GM19395 (cell line): ENCODE measurements around the gene FAM131B.
"Not testable (repeated sequence)": the region's sequence is repeated elsewhere in the genome, so short reads cannot be mapped to it uniquely, and the experiment has no call there.

Experiments
- ATAC-seq: cut with Tn5 transposase; IDR thresholded peaks from one replicate; pipeline ENCODE4 v1.9.1; 2021; ENCODE audit warnings: mild to moderate bottlenecking, moderate library complexity; ENCODE audit not compliant: unreplicated experiment

Gene FAM131B

DNA sequence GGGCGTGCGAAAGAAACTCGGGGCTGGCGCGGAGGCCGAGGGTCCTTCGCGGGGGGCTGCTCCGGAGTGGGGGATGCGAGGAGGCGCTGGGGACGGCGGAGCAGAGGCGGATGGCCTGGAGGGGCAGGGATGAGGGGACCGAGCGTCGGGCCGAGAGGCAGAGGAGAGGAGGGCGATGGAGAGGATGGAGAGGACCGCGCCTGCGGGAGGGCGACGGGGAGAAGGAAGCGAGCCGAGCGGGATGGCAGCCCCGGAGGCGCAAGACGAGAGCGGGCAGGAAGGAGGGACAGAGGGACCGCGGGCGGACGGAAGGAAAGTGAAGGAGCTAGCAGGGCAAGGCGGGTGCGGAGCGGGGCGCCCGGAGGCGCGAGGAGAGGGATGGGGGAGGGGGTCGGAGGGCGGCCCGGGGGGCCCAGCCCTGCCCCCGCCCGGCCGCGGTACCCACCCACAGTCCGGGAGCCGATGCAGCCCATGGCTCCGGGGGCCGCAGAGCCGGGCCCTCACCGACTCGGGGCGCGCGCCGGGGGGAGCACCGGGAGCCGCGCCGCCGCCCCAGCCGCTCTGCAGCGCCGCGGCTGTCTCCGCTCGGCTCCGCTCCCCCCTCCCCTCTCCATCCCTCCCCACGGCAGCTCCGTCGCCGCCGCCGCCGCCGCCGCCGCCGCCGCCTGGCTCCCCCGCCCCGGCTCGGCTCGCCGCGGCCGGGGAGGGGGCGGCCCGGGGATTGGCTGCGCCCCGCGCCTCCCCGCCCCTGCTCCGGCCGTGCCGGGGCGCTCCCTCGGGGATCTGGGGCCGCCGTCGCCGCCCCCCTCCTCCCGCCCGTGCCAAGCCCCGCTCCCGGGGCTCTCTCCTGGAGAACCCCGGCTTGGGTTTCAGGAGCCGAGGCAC lies at the start of gene FAM131B:
Gene FAM131B, minus strand, starts transcription at position 583 of the 885 bp plus-strand sequence. Its CDS starts 110 bp downstream, at position 473.
- ATAC-seq, result peak; percentile 50

DNA sequence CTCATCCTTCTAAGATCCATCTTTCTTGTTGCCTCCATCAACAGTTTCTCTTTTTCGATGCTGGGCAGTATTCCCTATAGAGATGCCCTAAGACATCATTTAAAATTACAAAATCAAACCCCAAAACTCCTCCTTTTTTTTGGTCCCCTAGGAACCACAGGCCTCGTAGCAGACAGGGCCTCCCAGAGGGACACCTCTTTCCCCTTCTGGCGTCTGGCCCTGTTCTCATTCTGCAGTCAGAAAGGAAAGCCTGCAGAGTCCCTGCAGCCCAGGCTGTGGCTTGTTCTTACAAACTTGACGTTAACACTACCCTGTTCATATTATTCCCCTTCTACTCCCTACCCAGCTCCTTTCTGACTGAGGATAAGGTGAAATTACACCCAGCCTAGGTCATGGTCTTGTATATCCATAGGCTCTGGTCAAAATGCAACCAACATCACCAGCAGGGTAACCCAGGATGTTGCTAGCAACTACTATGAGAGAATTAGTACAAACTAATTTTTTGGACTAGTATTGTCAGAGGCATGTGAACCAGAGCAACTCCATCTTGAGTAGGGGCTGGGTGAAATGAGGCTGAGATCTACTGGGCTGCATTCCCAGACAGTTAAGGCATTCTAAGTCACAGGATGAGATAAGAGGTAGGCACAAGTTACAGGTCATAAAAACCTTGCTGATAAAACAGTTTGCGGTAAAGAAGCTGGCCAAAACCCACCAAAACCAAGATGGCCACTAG lies 49.6 kb upstream of the FAM131B start:
- no peak for ATAC-seq

DNA sequence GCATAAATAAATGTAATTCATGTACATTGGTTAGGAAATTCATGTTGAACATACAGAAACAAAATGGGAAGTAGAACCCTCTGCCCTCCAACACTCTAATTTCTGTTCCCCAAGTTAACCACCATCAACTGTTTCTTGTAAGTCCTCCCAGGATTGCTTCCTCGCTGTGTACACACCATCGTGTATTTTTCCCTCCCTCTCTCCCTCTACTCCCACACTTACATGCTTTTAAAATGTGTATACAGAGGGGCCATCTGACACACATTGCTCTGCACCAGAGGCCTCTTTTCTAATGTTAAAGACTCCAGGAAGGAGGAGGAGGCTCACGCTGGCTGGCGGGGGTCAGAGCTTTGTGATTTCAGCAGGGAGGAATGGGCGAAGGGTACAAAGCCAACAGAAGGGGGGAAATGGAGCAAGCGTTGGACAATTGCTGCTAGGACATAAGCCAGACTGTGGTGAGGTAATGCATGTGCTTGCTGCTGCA lies 48.0 kb upstream of the FAM131B start:
- no peak for ATAC-seq

DNA sequence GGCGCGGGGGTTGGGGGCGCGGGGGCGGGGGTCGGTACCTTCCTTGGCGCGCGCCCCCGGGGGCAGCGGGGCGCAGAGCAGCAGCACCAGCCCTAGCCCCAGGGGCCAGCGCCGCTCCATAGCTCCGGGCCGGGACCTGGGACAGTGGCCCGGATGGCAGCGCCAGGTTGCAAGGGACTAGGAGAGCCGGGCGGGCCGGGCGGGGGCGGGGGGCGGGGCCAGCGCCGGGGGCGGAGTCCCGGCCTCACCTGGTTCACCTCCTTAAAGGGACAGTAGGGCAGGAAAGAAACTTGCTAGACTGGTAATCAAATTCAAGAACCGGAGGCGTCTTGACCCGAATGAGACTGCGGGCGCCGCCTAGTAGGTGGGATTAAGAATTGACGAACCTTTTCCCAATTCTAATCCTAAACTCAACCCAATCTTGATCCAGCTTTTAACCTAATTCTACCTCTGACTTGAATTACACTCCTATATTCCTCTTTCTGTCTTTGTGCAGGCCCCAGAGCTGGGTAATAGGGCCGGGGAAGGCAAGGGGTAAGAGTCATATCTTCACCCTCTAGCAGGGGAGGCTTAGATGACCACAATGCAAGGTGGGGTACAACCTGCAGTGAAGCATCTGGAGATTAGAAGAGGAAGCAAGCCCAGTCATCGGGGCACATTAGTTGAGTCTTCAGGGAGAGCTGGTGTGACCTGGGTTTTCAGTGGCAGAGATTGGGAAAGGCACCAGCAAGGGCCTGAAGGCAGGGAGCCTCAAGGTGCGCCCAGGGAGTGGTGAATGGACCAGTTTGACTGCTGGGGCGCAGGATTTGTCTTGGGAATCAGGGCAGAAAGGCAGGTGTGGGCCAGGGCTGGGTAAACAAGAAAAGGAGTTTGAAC lies 46.4 kb upstream of the FAM131B start, which contains the start of gene EPHA1:
Gene EPHA1, minus strand, starts transcription at position 171 of the 876 bp plus-strand sequence. Its CDS starts 51 bp downstream, at position 120.
- ATAC-seq, result peak; percentile 53

DNA sequence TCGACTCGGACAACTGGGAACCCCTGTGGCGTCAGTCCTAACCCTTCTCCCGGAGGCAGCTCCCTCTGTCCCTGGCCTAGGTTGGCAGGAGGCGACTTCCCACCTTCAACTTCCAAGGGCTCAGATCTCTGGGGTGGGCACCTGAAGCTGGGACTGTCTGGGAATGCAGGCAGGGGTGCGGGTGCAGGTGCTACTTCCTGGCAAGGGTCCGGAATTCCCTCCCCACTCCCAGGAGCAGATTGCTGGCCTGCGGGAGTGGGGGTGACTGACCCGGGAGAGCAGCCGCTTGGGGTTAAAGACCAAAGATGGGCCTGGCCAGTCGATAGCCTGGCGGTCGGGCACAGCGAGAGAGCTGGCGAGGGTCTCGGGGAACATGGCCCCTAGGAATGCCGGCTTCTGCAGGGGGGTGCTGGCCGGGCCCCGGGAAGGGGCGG lies 45.8 kb upstream of the FAM131B start:
- ATAC-seq, result no peak

DNA sequence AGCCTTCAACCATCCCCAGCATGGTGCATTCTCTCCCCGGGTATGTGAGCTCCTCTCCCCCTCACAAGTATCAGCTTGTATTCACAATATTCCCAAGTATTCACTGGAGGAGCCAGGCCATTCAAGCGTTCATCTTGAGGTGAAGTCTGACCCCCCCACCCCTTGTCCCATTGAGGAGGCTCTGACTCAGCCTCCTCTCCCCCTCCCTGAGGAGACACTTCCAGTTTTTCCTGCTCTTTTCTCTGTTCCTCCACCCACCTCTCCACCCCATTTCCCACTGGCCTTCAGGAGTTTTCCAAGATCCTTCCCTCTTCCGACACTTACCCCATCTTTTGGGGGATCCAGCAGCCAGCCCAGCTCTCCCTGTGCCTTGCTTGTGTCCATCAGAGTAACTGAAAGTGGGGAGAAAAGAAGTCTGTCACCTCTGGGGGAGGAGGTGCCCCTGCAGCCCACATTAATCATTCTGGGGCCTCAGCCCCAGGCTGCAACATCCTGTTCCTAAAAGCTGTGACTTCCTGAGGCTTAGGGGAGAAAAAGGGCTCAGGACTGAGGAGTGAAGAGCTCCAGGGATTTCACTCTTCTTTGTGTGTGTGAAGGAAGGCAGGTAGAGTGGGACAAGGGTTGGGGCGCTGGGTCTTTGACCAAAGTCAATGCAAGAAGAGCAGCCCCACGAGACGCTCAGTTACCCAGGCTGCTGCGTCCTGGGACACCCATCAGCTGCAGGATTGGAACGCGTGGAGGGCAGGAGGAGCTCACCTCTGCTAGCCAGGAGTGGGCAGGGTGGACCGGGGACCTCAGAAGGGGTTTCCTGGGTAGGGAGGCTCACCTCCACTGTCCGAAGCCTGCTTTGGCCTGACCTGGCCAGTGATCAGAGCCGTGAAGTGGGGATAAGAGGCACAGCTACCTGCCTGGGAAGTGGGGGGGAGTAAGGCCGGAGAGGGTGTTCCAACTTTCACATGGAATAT lies 45.1 kb upstream of the FAM131B start:
- no peak for ATAC-seq

DNA sequence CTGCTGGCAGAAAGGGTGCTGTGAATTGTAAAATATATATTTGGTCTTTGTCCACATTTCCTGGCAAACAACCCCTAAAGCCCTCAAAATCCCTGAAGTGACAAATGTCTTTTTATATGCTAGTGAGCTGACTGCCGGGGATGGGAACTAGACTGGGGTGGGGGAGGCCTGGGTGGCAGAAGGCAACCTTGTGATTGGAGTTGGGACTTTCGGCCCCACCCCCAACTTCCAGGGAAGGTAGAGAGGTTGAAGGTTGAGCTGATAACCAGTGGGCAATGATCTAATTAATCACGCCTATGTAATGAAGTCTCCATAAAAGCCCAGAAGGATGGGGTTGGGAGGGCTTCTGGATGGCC lies 43.5 kb upstream of the FAM131B start:
- ATAC-seq, result no peak

DNA sequence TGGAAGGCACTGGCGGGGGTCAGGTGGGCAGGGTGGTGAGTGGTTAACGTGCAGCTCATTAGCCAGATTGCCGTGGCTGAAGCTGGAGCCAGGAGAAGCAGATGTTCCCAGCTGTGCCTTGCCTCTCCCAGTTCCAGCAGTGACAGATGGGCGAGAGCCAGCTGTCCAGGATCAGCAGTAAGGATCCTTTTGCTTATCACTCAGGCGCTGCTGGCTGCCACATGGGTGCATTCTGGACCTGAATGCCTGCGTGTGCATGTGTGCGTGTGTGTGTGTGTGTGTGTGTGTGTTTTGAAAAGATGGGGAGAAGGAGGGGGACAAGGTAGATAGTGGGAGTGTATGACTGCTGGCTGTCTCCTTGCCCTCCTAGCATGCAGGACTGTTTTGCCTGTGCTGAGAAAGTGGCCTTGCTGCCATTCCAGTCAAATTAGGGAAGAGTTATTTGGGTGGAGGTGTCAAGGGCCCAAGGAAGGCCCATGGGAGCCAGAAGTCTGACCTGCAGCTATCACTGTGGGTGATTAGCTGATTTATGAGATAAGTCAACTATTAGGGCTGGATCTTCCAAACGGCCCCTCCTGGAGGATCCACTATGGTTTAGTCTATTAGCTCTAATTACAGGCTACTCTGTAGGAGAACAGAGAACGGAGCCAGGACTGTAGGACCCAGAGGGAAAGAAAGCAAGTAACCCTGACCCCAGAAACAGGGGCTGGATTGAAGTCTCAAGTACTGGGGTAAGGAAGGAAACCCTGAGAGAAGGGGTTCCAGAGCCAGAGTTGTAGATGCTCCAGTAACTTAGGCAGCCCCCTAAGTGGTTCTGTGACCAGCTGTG lies 42.9 kb upstream of the FAM131B start:
- ATAC-seq, result no peak

DNA sequence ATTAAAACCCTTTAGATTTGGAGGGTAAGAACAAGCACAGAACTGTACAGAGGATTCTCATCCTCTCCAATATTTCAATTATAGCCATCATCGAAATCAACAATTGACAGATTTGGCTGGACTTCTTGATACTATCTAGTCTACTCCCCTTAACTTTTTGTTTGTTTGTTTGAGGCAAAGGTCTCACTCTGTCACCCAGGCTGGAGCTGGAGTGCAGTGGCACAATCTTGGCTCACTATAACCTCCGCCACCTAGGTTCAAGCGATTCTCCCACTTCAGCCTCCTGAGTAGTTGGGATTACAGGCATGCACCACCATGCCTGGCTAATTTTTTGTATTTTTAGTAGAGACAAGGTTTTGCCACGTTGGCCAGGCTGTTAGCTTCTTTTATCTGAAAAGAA lies 39.7 kb upstream of the FAM131B start:
- ATAC-seq, result not testable (repeated sequence)

DNA sequence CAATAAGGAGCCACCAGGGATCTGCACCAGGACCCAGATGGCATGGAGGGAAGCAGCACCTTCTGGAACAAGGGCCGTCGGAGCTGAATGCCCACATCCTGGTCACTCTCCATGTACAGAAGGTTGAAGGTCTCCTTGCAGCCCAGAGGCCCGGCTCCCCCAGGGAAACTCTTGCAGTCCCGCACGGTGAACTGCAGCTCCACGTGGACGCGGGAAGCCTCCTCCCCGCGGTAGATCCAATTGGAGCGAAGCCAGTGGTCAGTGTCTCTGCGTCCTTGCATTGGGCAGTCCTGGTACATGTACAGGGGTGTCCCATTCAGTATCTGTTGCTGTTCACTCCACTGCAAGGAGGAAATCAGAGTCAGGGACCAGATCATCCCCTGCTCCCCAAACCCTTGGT lies 38.8 kb upstream of the FAM131B start:
- ATAC-seq, result no peak

DNA sequence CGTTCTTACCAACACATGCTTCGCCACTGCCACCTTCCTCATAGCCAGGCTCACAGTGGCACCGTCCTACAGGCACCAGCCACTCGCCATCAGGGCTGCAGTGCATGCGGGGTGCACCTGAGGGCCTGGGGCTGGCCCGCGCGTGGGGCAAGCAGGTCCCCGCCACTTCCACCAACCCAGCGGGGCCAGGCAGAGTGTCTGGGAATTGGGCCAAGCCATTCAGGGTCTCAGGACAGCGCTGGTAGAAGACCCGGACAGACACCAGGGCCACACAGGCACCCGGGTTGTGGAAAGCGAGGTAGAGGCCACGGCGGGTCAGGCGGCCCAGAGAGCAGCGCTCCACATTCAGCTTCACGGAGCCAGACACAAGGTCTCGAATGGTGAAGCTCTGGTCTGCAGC lies 37.1 kb upstream of the FAM131B start:
- ATAC-seq, result no peak

DNA sequence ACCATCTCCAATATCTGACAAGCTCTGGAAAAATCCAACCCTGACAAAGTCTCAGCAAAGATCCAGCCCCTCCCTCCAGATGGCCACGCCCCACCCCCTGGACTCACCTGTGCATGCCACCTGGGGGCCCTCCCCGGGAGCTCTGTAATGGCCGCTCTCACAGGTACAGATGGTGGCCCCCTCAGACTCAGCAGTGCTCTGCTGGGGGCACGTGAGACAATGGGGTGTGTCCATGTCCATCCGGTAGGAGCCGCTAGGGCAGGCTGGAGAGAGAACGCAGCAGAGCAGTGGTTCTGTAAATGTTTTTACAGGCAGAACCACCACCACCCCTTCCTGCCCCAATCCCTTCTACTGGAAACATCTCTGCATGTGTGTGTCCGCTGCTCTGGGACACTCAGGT lies 36.6 kb upstream of the FAM131B start:
- ATAC-seq, result no peak

DNA sequence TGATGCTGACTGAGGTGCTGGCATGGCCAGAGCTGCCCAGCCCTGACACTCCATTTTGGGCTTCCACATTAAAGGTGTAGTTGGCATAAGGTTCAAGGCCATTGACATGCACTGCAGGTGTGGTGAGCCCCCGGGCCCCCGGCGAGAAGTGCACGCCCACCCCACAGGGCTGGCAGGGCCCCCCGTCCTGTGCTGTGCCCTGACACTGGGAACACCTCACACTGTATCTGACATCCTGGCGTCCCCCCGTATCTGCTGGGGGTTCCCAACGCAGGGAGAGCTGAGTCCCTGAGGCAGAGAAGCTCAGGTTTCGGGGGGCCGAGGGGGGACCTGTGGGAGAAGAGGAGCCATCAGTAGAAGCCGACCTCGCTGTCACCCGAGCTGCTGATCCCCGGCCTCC lies 36.1 kb upstream of the FAM131B start:
- ATAC-seq, result no peak

DNA sequence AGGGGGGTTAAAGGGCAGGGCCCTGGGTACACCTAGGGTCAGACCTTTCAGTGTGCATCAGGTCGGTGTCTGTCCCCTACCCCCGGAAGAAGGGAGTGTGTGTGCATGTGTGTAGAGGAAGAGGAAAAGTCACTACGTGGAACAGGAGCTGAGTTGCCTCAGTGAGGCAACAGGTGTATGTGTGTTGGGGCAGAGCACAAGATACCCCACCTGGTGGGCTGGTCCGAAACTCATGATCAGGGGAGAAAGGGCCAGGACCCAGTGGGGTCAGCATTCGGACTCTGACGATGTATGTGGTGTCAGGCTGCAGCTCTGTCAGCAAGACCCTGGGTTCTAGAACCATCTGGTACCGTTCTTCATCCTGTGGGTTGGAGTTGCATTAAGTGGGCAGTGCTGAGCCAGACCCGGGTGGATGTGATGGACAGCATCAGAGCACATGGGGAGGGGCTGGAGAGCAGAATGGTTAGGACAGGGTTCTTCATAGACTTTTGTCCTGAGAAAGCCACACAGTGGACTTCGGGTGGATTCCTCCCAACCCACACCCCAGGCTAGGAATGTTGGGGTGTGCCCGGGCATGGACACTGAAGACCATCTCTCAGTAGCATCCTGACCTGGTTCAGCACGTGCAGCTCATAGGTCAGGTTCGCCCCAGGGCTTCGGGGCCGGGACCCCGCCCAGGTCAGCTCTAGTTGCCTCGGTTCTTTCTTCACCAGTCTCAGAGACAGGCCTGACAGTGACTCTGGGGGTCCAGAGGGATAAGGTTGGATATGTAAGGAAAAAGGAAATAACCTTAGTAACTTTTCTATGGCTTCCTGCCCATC lies 35.4 kb upstream of the FAM131B start:
- ATAC-seq, result no peak

DNA sequence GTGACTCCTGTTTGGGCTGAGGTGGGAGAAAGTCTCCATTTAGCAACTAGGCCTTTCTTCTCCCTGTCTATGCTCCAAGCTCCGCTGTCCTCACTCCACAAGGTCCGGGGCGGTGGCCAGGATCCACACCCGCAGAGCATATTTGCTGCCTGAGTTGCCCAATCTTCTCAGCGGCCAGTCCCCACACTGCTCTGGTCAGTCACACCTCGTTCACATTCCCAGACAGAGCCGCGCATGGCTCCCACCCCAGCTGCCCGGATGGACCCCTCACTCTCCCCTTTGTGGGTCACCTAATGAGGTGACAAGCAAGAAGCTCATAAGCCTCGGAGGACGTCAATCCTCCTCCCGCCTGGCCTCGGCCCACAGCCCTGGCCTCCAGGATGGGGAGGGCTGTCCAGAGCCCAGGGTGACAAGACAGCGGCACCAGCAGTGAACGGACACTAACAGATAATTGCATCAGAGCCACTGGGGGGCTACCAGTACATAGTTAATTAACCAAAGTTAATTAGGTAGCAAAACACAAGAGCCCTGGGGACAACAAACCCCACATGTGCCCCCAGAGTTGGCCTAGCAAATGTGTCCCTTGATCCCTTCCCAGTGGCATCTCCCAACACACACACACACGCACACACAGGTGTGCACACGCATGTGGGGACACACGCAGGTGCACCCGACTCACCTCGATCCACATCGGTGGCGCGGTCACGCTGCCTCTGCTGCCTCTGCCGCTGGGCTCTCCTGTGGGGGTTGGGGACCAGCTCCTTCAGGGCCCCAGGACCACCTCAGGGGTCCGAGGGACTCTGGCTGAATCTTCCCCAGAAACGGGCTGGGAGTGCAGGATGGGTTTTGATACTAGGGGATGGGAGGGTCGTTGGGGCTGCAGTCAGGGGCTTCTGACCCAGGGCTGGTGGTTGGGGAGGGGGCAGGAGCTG lies 34.4 kb upstream of the FAM131B start:
- ATAC-seq, result no peak

DNA sequence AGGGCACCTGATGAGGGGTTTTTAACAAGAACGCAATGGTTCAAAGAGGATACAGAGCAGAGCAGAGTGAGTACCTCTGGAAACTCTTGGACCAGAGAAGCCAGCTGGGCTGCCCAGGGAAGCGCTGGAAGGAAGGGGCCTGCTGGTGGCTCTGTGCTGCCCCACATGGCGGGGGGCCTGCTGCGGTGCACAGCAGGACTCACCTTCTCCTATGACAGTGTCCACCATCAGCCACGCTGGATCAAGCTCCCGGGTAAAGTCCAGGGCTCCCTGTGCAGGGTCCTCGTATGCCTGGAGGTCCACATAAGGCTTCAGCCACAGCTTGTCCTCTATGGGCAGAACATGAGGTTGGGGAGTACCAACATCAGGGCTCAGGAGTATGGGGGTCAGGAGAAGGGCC lies 33.7 kb upstream of the FAM131B start:
- no peak for ATAC-seq
